Peyer's patch (tissue), 4 donors: ENCODE results near the gene WDFY4.

Experiments used
- POLR2A ChIP-seq, 2 donors: fragments of 450-650 bp; IDR thresholded peaks; one replicate each; pipeline ENCODE4 v1.5.1; 2017; ENCODE audit warnings: antibody characterized with exemption in 2 of 2, mild to moderate bottlenecking in 2 of 2, moderate library complexity in 2 of 2
- TF ChIP-seq, protein P1 (sequence below), 6 experiments: fragments of 450-650 bp in 4 of 6; fragments of 200-600 bp in 2 of 6; sonication (generic) in 1 of 6; IDR thresholded peaks; one replicate each; pipeline ENCODE4 v1.5.1; 2017 to 2019; ENCODE audit warnings: antibody characterized with exemption in 6 of 6, mild to moderate bottlenecking in 3 of 6, moderate library complexity in 1 of 6

DNA sequence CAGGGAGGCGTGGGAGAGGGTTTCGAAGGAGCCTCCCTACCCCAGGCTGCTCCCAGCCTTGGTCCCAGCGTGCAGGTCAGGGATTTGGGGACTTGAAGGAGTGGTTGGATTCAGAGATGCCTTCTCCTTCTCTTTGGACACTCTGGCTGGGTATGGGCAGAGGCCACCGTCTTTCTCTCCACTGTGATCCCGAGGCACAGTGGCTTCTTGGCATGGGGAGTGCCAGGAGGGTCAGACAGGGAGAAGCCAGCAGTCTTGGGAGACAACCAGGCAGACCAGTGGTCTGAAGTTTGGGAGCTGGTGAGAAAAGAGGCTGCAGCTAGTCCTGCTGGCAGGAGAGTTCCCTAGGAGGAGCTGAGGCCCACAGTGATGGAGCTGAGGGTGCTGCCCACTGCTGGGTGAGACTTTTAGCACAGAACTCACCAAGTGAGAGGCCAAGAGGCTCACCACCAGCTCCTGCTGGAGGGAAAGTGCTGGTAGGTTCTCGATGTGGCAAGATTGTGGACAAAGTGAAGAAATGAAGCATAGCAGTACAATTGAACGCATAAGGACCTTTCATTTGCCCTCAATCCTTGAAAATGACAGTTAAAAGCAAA lies 35.2 kb upstream of the WDFY4 start:
- TF ChIP-seq, protein P1, sequence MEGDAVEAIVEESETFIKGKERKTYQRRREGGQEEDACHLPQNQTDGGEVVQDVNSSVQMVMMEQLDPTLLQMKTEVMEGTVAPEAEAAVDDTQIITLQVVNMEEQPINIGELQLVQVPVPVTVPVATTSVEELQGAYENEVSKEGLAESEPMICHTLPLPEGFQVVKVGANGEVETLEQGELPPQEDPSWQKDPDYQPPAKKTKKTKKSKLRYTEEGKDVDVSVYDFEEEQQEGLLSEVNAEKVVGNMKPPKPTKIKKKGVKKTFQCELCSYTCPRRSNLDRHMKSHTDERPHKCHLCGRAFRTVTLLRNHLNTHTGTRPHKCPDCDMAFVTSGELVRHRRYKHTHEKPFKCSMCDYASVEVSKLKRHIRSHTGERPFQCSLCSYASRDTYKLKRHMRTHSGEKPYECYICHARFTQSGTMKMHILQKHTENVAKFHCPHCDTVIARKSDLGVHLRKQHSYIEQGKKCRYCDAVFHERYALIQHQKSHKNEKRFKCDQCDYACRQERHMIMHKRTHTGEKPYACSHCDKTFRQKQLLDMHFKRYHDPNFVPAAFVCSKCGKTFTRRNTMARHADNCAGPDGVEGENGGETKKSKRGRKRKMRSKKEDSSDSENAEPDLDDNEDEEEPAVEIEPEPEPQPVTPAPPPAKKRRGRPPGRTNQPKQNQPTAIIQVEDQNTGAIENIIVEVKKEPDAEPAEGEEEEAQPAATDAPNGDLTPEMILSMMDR (IDR thresholded peaks at IDR 0.05) = no peak
- no peak for TF ChIP-seq POLR2A (IDR thresholded peaks at IDR 0.05)
